HG02763 (cell line): Measurements from ENCODE around the gene CCL15.

Experiments
- ATAC-seq: cut with Tn5 transposase; IDR thresholded peaks from one replicate; pipeline ENCODE4 v1.9.1; 2021; ENCODE audit warnings: mild to moderate bottlenecking, moderate library complexity; ENCODE audit not compliant: unreplicated experiment

The CCL15 gene

DNA sequence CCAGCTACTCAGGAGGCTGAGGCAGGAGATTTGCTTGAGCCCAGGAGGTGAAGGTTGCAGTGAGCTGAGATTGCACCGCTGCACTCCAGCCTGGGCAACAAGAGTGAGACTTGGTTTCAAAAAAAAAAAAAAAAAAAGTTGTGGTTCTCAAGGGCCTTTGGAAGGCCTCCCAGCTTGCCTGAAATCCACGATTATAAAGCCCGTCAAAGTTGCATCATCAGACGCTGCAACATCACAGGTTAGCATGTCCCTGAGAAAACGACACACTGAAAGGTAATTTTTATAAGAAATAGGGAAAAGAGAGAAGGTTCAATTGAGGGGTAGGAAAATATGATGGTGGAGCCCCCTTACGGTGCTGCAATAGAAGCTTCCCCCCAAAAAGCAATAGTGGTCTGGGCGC is 53.3 kb downstream of the CCL15 start:
- no peak for ATAC-seq
